SU-DHL-6 (cell line): ENCODE results near the gene FBF1.

ENCODE experiments used
- CTCF ChIP-seq: fragments of 200-600 bp; sonication (generic); IDR thresholded peaks from one replicate; pipeline ENCODE4 v1.5.1; 2017; ENCODE audit warnings: antibody characterized with exemption, mild to moderate bottlenecking, low read length, moderate library complexity; ENCODE audit not compliant: insufficient read depth, poor library complexity, severe bottlenecking
- EZH2phosphoT487 ChIP-seq: fragments of 200-600 bp; sonication (generic), shearing (Covaris generic); conservative IDR thresholded peaks from 2 replicates; pipeline ENCODE4 v1.6.1; 2018; ENCODE audit warnings: mild to moderate bottlenecking, antibody characterized with exemption, low read length, moderate library complexity, mixed read lengths

DNA sequence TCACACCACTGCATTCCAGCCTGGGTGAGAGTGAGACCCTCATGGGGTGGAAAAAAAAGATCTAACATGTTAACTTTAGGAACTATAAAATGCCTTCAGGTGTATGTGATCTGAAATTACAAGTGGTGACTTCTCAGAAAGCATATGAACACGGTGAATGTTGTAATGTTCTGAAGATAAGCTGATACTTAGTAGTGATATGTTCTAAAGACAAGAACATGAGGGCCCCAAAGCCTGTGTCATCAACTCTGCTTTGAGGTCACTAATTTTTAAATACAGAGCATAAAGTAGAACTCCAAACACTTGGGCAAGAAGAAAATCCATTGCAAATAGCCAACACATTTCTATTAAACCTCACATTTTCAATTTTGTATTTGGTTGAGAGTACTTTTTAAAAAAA lies 2.6 kb upstream of the FBF1 start:
- TF ChIP-seq CTCF (no peak), EZH2phosphoT487 (no peak)
